Stimulated activated CD4-positive, alpha-beta T cell treated with anti-CD3 and anti-CD28 coated beads, TNF-alpha, amount 100 ng/mL, for 24 hours (primary cell): ENCODE data around the gene C2orf76.
"Not testable (repeated sequence)": the region's sequence is repeated elsewhere in the genome, so short reads cannot be mapped to it uniquely, and the experiment has no call there.

Experiments
- DNase-seq, 3 experiments: peaks; one replicate each; pipeline ENCODE4 v3.0.0-alpha.2; 2020; ENCODE audit warnings: low read depth in 3 of 3

Gene C2orf76

GRCh38 chr2:119366649-119367471 is at the start of gene C2orf76, which contains the start of gene DBI:
TSS of gene C2orf76 (minus strand) at chr2:119366834. CDS start at chr2:119339959, 26,875 bp downstream.
TSS of gene DBI (plus strand) at chr2:119366977. CDS start at chr2:119367052, 75 bp downstream.
- DNase-seq = peak; percentile 82 to 91 (median 85)

- DNase-seq = no peak
Measured at GRCh38 chr2:119415630-119416029, 49.0 kb upstream of the C2orf76 start.

GRCh38 chr2:119414894-119415293 is 48.3 kb upstream of the C2orf76 start:
- no peak for DNase-seq

GRCh38 chr2:119409506-119409905 is 42.9 kb upstream of the C2orf76 start:
- DNase-seq = no peak

- DNase-seq = no peak
Measured at GRCh38 chr2:119408221-119408619, 41.6 kb upstream of the C2orf76 start.

GRCh38 chr2:119407430-119408220 is 41.0 kb upstream of the C2orf76 start:
- no peak for DNase-seq

GRCh38 chr2:119405151-119405550 is 38.5 kb upstream of the C2orf76 start:
- no peak for DNase-seq

- not testable (repeated sequence) for DNase-seq
Measured at GRCh38 chr2:119403618-119404017, 37.0 kb upstream of the C2orf76 start.

- no peak for DNase-seq
Measured at GRCh38 chr2:119402645-119403560, 36.3 kb upstream of the C2orf76 start.

- no peak for DNase-seq
Measured at GRCh38 chr2:119402106-119402505, 35.5 kb upstream of the C2orf76 start.

GRCh38 chr2:119397196-119397595 is 30.6 kb upstream of the C2orf76 start:
- no peak for DNase-seq

GRCh38 chr2:119393971-119394748 is 27.5 kb upstream of the C2orf76 start:
- DNase-seq = no peak

GRCh38 chr2:119389615-119390306 is 23.1 kb upstream of the C2orf76 start:
- no peak for DNase-seq

- DNase-seq = peak in 2 of 3 experiments; percentile 7 to 14
Measured at GRCh38 chr2:119387381-119388129, 20.9 kb upstream of the C2orf76 start.

GRCh38 chr2:119385466-119385865 is 18.8 kb upstream of the C2orf76 start:
- DNase-seq = no peak

- DNase-seq = no peak
Measured at GRCh38 chr2:119384971-119385370, 18.3 kb upstream of the C2orf76 start.

- no peak for DNase-seq
Measured at GRCh38 chr2:119383410-119384140, 16.9 kb upstream of the C2orf76 start.

GRCh38 chr2:119378566-119378965 is 11.9 kb upstream of the C2orf76 start:
- DNase-seq = no peak

- no peak for DNase-seq
Measured at GRCh38 chr2:119377993-119378345, 11.3 kb upstream of the C2orf76 start.
